ENCODE results near the gene ATN1.

DNA sequence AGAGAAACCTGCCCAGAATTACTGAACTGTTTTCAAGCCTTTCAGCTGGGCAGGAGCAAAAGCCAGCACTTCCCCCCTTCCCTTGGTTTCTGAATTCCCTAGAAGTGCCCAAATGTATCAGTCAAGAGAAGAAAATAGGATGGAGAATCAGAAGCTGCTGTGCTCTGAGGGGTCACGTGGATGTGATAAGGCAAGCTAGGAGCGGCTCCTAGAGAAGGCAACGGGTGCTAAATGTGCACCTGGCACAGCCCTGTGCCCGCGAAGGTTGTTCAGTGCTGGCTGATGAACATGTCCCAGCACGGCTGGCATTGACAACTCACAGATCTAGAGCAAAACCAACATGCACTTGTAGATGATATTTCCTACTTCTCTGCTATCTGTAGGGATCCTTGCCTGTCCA, 51.3 kb downstream of the ATN1 start:
- TF ChIP-seq, protein P1, sequence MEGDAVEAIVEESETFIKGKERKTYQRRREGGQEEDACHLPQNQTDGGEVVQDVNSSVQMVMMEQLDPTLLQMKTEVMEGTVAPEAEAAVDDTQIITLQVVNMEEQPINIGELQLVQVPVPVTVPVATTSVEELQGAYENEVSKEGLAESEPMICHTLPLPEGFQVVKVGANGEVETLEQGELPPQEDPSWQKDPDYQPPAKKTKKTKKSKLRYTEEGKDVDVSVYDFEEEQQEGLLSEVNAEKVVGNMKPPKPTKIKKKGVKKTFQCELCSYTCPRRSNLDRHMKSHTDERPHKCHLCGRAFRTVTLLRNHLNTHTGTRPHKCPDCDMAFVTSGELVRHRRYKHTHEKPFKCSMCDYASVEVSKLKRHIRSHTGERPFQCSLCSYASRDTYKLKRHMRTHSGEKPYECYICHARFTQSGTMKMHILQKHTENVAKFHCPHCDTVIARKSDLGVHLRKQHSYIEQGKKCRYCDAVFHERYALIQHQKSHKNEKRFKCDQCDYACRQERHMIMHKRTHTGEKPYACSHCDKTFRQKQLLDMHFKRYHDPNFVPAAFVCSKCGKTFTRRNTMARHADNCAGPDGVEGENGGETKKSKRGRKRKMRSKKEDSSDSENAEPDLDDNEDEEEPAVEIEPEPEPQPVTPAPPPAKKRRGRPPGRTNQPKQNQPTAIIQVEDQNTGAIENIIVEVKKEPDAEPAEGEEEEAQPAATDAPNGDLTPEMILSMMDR (IDR thresholded peaks at IDR 0.05; ENCODE audit: low read depth, low read length, missing input control) = no peak
- no peak for TF ChIP-seq ZBTB33 (IDR thresholded peaks at IDR 0.05)
- TF ChIP-seq GABPA (IDR thresholded peaks at IDR 0.05 in 1 of 2, conservative IDR thresholded peaks at IDR 0.05 in 1 of 2) = no peak
- TF ChIP-seq JUND (IDR thresholded peaks at IDR 0.05) = no peak
- no peak for TF ChIP-seq HNF4A (conservative IDR thresholded peaks at IDR 0.05)
- TF ChIP-seq, protein P2, sequence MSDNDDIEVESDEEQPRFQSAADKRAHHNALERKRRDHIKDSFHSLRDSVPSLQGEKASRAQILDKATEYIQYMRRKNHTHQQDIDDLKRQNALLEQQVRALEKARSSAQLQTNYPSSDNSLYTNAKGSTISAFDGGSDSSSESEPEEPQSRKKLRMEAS (IDR thresholded peaks at IDR 0.05) = no peak
- TF ChIP-seq YY1 (IDR thresholded peaks at IDR 0.05) = no peak
- TF ChIP-seq, protein P3, sequence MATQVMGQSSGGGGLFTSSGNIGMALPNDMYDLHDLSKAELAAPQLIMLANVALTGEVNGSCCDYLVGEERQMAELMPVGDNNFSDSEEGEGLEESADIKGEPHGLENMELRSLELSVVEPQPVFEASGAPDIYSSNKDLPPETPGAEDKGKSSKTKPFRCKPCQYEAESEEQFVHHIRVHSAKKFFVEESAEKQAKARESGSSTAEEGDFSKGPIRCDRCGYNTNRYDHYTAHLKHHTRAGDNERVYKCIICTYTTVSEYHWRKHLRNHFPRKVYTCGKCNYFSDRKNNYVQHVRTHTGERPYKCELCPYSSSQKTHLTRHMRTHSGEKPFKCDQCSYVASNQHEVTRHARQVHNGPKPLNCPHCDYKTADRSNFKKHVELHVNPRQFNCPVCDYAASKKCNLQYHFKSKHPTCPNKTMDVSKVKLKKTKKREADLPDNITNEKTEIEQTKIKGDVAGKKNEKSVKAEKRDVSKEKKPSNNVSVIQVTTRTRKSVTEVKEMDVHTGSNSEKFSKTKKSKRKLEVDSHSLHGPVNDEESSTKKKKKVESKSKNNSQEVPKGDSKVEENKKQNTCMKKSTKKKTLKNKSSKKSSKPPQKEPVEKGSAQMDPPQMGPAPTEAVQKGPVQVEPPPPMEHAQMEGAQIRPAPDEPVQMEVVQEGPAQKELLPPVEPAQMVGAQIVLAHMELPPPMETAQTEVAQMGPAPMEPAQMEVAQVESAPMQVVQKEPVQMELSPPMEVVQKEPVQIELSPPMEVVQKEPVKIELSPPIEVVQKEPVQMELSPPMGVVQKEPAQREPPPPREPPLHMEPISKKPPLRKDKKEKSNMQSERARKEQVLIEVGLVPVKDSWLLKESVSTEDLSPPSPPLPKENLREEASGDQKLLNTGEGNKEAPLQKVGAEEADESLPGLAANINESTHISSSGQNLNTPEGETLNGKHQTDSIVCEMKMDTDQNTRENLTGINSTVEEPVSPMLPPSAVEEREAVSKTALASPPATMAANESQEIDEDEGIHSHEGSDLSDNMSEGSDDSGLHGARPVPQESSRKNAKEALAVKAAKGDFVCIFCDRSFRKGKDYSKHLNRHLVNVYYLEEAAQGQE (IDR thresholded peaks at IDR 0.05) = no peak
- TF ChIP-seq RAD21 (IDR thresholded peaks at IDR 0.05) = no peak
- no peak for TF ChIP-seq TAF1 (conservative IDR thresholded peaks at IDR 0.05)
- TF ChIP-seq, protein P4, sequence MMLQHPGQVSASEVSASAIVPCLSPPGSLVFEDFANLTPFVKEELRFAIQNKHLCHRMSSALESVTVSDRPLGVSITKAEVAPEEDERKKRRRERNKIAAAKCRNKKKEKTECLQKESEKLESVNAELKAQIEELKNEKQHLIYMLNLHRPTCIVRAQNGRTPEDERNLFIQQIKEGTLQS (IDR thresholded peaks at IDR 0.05) = no peak
- TF ChIP-seq FOXA1 (IDR thresholded peaks at IDR 0.05) = no peak
- no peak for TF ChIP-seq HNF4G (IDR thresholded peaks at IDR 0.05)
- no peak for TF ChIP-seq SP1 (IDR thresholded peaks at IDR 0.05)
